OCI-LY7 (cell line): Measurements from ENCODE around the gene ABI2. TPM values are rescaled to one million over a fixed set of nuclear protein-coding genes. Genes with fewer than 3 reads are reported as not detected.

Source experiments
- BruUV-seq: library from RNA; stranded (reverse); fragments of 400-500 nt; replicated peaks from 2 replicates; lab custom pipeline; 2021; lab: Mats Ljungman, UMichigan
- CTCF ChIA-PET: fragments of 300-600 bp; sonication (Branson Sonifier 250); formaldehyde crosslinking; loops from one replicate; lab custom pipeline; 2022; ENCODE audit warnings: antibody characterized with exemption; ENCODE audit not compliant: unreplicated experiment; lab: Charles Lee
- POLR2A ChIA-PET: fragments of 300-600 bp; sonication (Branson Sonifier 250); formaldehyde crosslinking; loops from one replicate; lab custom pipeline; 2022; ENCODE audit warnings: antibody characterized with exemption; lab: Charles Lee
- DNase-seq: peaks from one replicate; pipeline ENCODE4 v3.0.0-alpha.2; 2015; ENCODE audit warnings: low spot score
- H2AFZ ChIP-seq: fragments of 200-600 bp; sonication (generic), shearing (Covaris generic); 2 replicates; pipeline ENCODE4 v1.6.1; 2014; ENCODE audit warnings: mild to moderate bottlenecking, antibody characterized with exemption, low read length, moderate library complexity
- H3K27ac ChIP-seq: fragments of 200-600 bp; sonication (generic); 2 replicates; pipeline ENCODE4 v1.5.1; 2014; ENCODE audit warnings: mixed run types, low read depth, mild to moderate bottlenecking, moderate library complexity, low read length, inconsistent platforms; ENCODE audit not compliant: poor library complexity, severe bottlenecking
- H3K36me3 ChIP-seq: fragments of 200-600 bp; sonication (generic); 2 replicates; pipeline ENCODE4 v1.6.1; 2014; ENCODE audit warnings: mild to moderate bottlenecking, antibody characterized with exemption, low read length, moderate library complexity, mixed read lengths; ENCODE audit not compliant: insufficient read depth
- H3K4me1 ChIP-seq: fragments of 200-600 bp; sonication (generic); 2 replicates; pipeline ENCODE4 v1.5.1; 2014; ENCODE audit warnings: mild to moderate bottlenecking, low read length; ENCODE audit not compliant: insufficient read depth, poor library complexity, severe bottlenecking
- H3K4me2 ChIP-seq: fragments of 200-600 bp; sonication (generic); 2 replicates; pipeline ENCODE4 v1.6.1; 2014; ENCODE audit warnings: mild to moderate bottlenecking, low read length
- H3K4me3 ChIP-seq: fragments of 200-600 bp; sonication (generic); 2 replicates; pipeline ENCODE4 v1.5.1; 2014; ENCODE audit warnings: mild to moderate bottlenecking, low read depth, low read length; ENCODE audit not compliant: poor library complexity, severe bottlenecking
- H3K79me2 ChIP-seq: fragments of 200-600 bp; sonication (generic); 2 replicates; pipeline ENCODE4 v1.6.1; 2016; ENCODE audit warnings: low read depth, mild to moderate bottlenecking, low read length, moderate library complexity, mixed read lengths; ENCODE audit not compliant: insufficient read depth
- H3K9me2 ChIP-seq: fragments of 200-600 bp; sonication (generic); 2 replicates; pipeline ENCODE4 v1.6.1; 2016; ENCODE audit warnings: mild to moderate bottlenecking, low read length, mixed read lengths; ENCODE audit not compliant: insufficient read depth
- H3K9me3 ChIP-seq: fragments of 200-600 bp; sonication (generic); 2 replicates; pipeline ENCODE4 v1.6.1; 2014; ENCODE audit warnings: mild to moderate bottlenecking, mixed run types, low read length, mixed read lengths
- H4K20me1 ChIP-seq: fragments of 200-600 bp; sonication (generic); 2 replicates; pipeline ENCODE4 v1.6.1; 2014; ENCODE audit warnings: mild to moderate bottlenecking, antibody characterized with exemption, low read length, moderate library complexity, mixed read lengths; ENCODE audit not compliant: insufficient read depth
- EZH2phosphoT487 ChIP-seq: fragments of 200-600 bp; sonication (generic); IDR thresholded peaks from 2 replicates; pipeline ENCODE4 v1.6.1; 2018; ENCODE audit warnings: low read depth, borderline replicate concordance, mild to moderate bottlenecking, mixed run types, antibody characterized with exemption, low read length, moderate library complexity, mixed read lengths
- intact Hi-C: fragments of 100-400 bp; cut with micrococcal nuclease; formaldehyde crosslinking; loops from one replicate; pipeline ENCODE4 v1.10.0; 2022; ENCODE audit not compliant: unreplicated experiment
- total RNA-seq, 2 experiments: library from RNA; depleted of rRNA in 1 of 2; stranded (reverse); fragments of >200 nt in 1 of 2; shearing (Covaris generic) in 1 of 2; gene quantifications; 2 replicates each; pipeline ENCODE4 v1.2.3, GENCODE V29; 2014 to 2022
- TF ChIP-seq, protein P1 (sequence below): fragments of 200-600 bp; sonication (generic); conservative IDR thresholded peaks from 2 replicates; pipeline ENCODE4 v1.5.1; 2014; ENCODE audit warnings: mild to moderate bottlenecking, antibody characterized with exemption, low read length, moderate library complexity, mixed read lengths

Gene ABI2
- total RNA-seq, 2 experiments from 2014 or later = 37.9 to 64.6 TPM

DNA sequence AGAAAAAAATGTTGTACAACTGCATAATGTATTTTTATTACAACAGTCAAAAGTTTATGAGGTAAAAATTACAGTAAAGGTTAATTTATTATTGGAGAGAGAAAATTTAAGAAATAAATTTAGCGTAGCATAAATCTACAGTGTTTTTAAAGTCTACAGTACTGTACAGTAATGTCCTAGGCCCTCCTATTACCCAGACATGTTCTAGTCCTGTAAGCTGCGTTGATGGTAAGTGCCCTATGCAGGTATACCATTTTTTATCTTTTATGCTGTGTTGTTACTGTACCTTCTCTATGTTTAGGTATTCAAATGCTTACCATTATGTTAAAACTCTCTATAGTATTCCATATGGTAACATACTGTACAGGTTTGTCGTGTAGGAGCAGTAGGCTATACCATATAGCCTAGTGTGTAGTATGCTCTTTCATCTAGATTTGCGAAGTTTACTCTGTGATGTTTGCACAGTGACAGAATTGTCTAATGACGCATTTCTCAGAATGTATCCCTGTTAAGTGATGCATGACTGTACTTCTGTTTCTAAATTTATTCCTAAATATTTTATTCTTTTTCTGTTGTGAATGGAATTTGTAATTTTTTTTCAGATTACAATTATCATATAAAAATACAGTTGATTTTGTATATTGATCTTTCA is 24.5 kb downstream of the ABI2 start:
- ChIA-PET POLR2A (no interaction called here), CTCF (no interaction called here)
- Histone ChIP-seq H3K79me2 (peaks cover 6% of the 10 kb centered on the region; the same call in 1 of the 2 replicates), H3K4me3 (no peak overlapping the region), H2AFZ (no peak overlapping the region), H3K4me2 (no peak overlapping the region), H3K9me2 (no peaks in the 10 kb centered on the region), H4K20me1 (no peaks in the 10 kb centered on the region; the same call in 1 of the 2 replicates), H3K36me3 (no peaks in the 10 kb centered on the region), H3K27ac (no peak overlapping the region), H3K9me3 (no peaks in the 10 kb centered on the region), H3K4me1 (peaks cover 5% of the 10 kb centered on the region)
- intact Hi-C loops = no loop called here
- no TSS peak for BruUV-seq
- no peak for DNase-seq
- TF ChIP-seq, protein P1, sequence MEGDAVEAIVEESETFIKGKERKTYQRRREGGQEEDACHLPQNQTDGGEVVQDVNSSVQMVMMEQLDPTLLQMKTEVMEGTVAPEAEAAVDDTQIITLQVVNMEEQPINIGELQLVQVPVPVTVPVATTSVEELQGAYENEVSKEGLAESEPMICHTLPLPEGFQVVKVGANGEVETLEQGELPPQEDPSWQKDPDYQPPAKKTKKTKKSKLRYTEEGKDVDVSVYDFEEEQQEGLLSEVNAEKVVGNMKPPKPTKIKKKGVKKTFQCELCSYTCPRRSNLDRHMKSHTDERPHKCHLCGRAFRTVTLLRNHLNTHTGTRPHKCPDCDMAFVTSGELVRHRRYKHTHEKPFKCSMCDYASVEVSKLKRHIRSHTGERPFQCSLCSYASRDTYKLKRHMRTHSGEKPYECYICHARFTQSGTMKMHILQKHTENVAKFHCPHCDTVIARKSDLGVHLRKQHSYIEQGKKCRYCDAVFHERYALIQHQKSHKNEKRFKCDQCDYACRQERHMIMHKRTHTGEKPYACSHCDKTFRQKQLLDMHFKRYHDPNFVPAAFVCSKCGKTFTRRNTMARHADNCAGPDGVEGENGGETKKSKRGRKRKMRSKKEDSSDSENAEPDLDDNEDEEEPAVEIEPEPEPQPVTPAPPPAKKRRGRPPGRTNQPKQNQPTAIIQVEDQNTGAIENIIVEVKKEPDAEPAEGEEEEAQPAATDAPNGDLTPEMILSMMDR = no peak
- no peak for TF ChIP-seq EZH2phosphoT487

GRCh38 chr2:203354966-203355365 is 26.8 kb downstream of the ABI2 start:
- Histone ChIP-seq H3K4me3 (no peak overlapping the region), H3K9me2 (no peaks in the 10 kb centered on the region), H2AFZ (no peak overlapping the region), H3K27ac (no peak overlapping the region), H3K4me1 (peaks cover 5% of the 10 kb centered on the region), H3K9me3 (peaks cover 9% of the 10 kb centered on the region), H3K4me2 (no peak overlapping the region), H4K20me1 (no peaks in the 10 kb centered on the region; the same call in 1 of the 2 replicates), H3K79me2 (peaks cover 6% of the 10 kb centered on the region; the same call in 1 of the 2 replicates), H3K36me3 (peaks cover 10% of the 10 kb centered on the region; the same call in 1 of the 2 replicates)
- no peak for TF ChIP-seq EZH2phosphoT487
- TF ChIP-seq, protein P1 = no peak
- ChIA-PET CTCF (no interaction called here), POLR2A (no interaction called here)
- no peak for DNase-seq
- BruUV-seq = no TSS peak
- intact Hi-C loops = loop anchor here (1.0 kb wide), 1 partner anchor 29 kb away; no protein-coding TSS in a partner anchor

GRCh38 chr2:203359450-203359849 is 31.3 kb downstream of the ABI2 start:
- Histone ChIP-seq H3K4me2 (no peak overlapping the region), H3K9me2 (no peaks in the 10 kb centered on the region), H3K4me3 (no peak overlapping the region), H4K20me1 (no peaks in the 10 kb centered on the region; the same call in 1 of the 2 replicates), H3K9me3 (peaks cover 9% of the 10 kb centered on the region), H3K36me3 (peaks cover 10% of the 10 kb centered on the region; the same call in 1 of the 2 replicates), H3K79me2 (peaks cover 2% of the 10 kb centered on the region; the same call in 1 of the 2 replicates), H3K4me1 (no peaks in the 10 kb centered on the region), H3K27ac (no peak overlapping the region), H2AFZ (no peak overlapping the region)
- CTCF ChIA-PET = no interaction called here
- intact Hi-C loops = no loop called here
- DNase-seq = no peak
- TF ChIP-seq, protein P1 = no peak
- no peak for TF ChIP-seq EZH2phosphoT487
- no TSS peak for BruUV-seq
- POLR2A ChIA-PET = interaction anchor here (0.6 kb wide), 1 partner anchor 13 kb away, joined by 3 read pairs; no protein-coding TSS in a partner anchor
